Thoracic aorta (tissue), 2 donors: ENCODE measurements around the gene EGFLAM. TPM values are rescaled to one million over a fixed set of nuclear protein-coding genes. Genes with fewer than 3 reads are reported as not detected.

Experiments used
- ATAC-seq: fragments of 150-250 bp; one replicate; pipeline ENCODE4 v1.8.0; 2017; ENCODE audit warnings: low read depth; ENCODE audit not compliant: insufficient number of reproducible peaks, low FRiP score
- DNase-seq: peaks from one replicate; pipeline ENCODE4 v3.0.0-alpha.2; 2020; ENCODE audit warnings: low spot score
- H3K27ac ChIP-seq, 2 donors: fragments of 200-600 bp; sonication (generic); 1 replicate in 1 of 2; 2 replicates in 1 of 2; pipeline ENCODE4 v1.5.1; 2016; ENCODE audit warnings: mild to moderate bottlenecking in 2 of 2, moderate library complexity in 2 of 2
- H3K27me3 ChIP-seq: fragments of 200-600 bp; sonication (generic); replicated peaks from 2 replicates; pipeline ENCODE4 v1.6.0; 2016; ENCODE audit warnings: mild to moderate bottlenecking; ENCODE audit not compliant: insufficient read depth
- H3K36me3 ChIP-seq: fragments of 200-600 bp; sonication (generic); one replicate; pipeline ENCODE4 v1.5.1; 2016
- H3K4me1 ChIP-seq, 2 donors: fragments of 200-600 bp; sonication (generic); 1 replicate in 1 of 2; 2 replicates in 1 of 2; pipeline versions ENCODE4 v1.5.1 to v1.6.0; 2016; ENCODE audit warnings: low read depth in 2 of 2, mild to moderate bottlenecking in 1 of 2; ENCODE audit not compliant: control insufficient read depth in 1 of 2
- H3K4me3 ChIP-seq: fragments of 200-600 bp; sonication (generic); 2 replicates; pipeline ENCODE4 v1.5.1; 2016; ENCODE audit warnings: mild to moderate bottlenecking
- H3K9me3 ChIP-seq: fragments of 200-600 bp; sonication (generic); 2 replicates; pipeline ENCODE4 v1.5.1; 2016
- total RNA-seq, 2 donors: library from RNA; depleted of rRNA; stranded (reverse); fragments of >200 nt; gene quantifications; one replicate each; pipeline versions ENCODE4 v1.1.0 to v1.2.3, GENCODE V29; 2016
- TF ChIP-seq, protein P1 (sequence below): fragments of 200-600 bp; sonication (generic); IDR thresholded peaks from one replicate; pipeline ENCODE4 v1.5.1; 2019; ENCODE audit warnings: antibody characterized with exemption

EGFLAM gene
- total RNA-seq, 2 donors from 2014 or later, result 10.7 to 23.4 TPM

DNA sequence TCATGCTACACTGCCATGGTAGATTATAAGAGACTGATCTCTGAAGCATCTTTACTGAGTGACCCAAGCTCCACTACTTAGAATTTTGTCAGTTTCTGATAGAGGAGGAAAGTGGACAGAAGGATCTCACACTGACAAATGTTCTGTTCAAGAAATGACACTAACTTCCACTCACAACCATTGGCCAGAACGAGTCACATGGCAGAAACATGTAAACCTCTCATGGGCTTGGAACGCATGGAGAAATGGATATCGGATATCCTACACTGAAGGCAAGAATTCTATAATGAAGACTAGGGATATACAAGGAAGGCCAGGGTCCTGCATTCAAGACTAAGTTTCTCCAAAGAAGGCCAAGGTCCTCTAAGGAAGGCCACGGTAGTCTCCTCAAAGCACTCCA lies 31.1 kb downstream of the EGFLAM start:
- H3K9me3 ChIP-seq, result no peaks in the 10 kb centered on the region
- H3K4me3 ChIP-seq, result no peak overlapping the region
- no peaks in the 10 kb centered on the region for H3K36me3 ChIP-seq
- TF ChIP-seq, protein P1, sequence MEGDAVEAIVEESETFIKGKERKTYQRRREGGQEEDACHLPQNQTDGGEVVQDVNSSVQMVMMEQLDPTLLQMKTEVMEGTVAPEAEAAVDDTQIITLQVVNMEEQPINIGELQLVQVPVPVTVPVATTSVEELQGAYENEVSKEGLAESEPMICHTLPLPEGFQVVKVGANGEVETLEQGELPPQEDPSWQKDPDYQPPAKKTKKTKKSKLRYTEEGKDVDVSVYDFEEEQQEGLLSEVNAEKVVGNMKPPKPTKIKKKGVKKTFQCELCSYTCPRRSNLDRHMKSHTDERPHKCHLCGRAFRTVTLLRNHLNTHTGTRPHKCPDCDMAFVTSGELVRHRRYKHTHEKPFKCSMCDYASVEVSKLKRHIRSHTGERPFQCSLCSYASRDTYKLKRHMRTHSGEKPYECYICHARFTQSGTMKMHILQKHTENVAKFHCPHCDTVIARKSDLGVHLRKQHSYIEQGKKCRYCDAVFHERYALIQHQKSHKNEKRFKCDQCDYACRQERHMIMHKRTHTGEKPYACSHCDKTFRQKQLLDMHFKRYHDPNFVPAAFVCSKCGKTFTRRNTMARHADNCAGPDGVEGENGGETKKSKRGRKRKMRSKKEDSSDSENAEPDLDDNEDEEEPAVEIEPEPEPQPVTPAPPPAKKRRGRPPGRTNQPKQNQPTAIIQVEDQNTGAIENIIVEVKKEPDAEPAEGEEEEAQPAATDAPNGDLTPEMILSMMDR, result no peak
- no peaks in the 10 kb centered on the region for H3K27me3 ChIP-seq
- ATAC-seq, result no peak
- H3K27ac ChIP-seq, result no peak overlapping the region
- no peak for DNase-seq
- H3K4me1 ChIP-seq, result no peaks in the 10 kb centered on the region

DNA sequence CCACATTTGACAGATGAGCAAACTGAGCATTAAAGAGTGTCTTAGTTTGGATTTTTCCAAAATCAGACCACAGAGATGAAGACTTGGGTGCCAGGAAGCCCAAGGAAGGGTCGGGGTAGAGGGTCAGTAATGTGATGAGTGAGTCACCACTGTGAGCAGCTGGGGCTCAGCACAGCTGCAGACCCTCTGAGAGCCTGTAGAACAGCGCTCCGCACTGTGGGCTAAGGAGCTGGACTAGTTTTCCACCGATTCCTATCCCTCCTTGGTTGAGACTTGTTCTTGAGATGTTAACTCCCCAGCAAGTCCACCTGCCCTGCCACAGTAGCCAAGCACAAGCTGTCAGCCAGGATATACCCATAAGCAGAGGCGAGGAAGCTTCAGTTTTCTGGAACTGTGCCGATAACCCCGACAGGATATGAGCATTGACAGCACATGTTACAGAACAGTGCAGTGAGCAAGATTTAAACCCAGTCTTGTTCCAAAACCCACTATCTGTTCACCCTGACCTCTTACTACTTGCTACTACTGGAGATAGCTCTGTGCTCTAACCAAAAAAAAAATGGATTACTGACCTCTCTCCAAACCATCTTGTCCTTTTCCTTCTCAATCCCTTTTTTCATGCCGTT lies 31.8 kb downstream of the EGFLAM start:
- ATAC-seq (no peak), DNase-seq (no peak)
- no peaks in the 10 kb centered on the region for H3K9me3 ChIP-seq

DNA sequence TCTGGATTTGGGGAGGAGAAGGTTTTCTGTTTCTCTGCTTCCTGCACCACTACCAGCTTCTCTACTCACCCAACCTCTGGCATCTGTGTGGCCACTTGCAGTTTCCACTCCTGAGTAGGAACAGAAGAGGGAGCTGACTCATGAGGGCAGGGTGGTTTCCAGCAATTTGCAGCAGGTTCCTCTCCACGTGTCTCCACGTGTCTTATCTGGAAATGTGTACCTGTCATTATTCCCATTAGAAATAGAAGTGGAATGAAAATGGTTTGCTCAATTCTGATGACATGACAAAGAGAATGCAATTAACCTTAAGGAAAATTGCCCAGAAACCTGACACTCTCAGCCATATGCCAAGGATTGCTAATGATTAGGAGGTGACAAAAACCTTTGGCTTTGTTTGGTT lies 33.0 kb downstream of the EGFLAM start:
- H3K4me3 ChIP-seq, result no peak overlapping the region
- ATAC-seq (no peak), DNase-seq (no peak)
- no peaks in the 10 kb centered on the region for H3K9me3 ChIP-seq
- TF ChIP-seq, protein P1, result no peak
- H3K4me1 ChIP-seq, result no peaks in the 10 kb centered on the region
- no peak overlapping the region for H3K27ac ChIP-seq
- peaks cover 3% of the 10 kb centered on the region for H3K27me3 ChIP-seq
- H3K36me3 ChIP-seq, result no peaks in the 10 kb centered on the region

More for the DNA sequence above, 31.8 kb downstream of the EGFLAM start:
- Histone ChIP-seq H3K4me1 (no peaks in the 10 kb centered on the region), H3K27ac (no peak overlapping the region), H3K4me3 (no peak overlapping the region), H3K27me3 (no peaks in the 10 kb centered on the region), H3K36me3 (no peaks in the 10 kb centered on the region)
- TF ChIP-seq, protein P1, result no peak

DNA sequence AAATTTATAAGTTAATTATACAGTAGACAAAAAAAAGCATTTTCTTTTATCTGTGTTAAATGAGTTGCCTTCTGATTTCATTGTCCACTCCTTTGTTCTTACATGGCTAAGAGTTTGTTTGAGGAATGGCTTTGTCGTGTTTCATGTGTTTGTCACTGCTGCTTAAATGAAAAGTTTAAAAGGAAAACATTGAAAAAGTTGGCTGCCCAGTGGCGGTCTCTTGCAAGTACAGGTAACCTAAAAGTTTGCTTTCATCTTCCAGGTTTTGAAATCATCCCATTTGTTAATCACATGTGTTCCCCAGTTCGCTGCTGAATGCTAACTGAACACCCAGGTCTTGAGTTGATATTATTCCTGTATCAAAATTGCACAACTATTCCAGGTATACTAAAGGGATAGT lies 33.9 kb downstream of the EGFLAM start:
- TF ChIP-seq, protein P1, result no peak
- no peaks in the 10 kb centered on the region for H3K4me1 ChIP-seq
- no peak overlapping the region for H3K4me3 ChIP-seq
- ATAC-seq, result no peak
- no peak for DNase-seq
- H3K27me3 ChIP-seq, result peaks cover 3% of the 10 kb centered on the region
- no peaks in the 10 kb centered on the region for H3K36me3 ChIP-seq
- no peaks in the 10 kb centered on the region for H3K9me3 ChIP-seq
- no peak overlapping the region for H3K27ac ChIP-seq

DNA sequence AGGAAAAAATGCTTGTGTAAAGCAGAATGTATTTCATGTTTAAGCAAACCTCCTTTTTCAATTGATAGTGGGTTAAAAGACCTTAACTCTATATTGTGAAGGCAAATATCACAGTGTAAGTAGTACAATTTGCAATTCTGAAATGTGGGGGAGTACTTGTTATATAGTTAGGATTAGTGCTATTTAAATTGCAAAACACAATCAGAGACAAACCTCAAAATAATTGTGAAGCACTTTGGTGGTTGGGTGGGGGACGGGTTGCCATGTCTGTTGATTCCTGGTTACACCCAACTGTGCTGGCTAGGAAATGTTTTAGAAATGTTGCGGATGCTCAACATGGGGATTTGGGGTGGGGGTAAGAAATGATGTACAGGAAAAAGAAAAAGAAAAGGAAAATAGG lies 37.4 kb downstream of the EGFLAM start:
- TF ChIP-seq, protein P1, result no peak
- no peak overlapping the region for H3K4me3 ChIP-seq
- H3K27me3 ChIP-seq, result peaks cover 3% of the 10 kb centered on the region
- H3K27ac ChIP-seq, result no peak overlapping the region
- DNase-seq (no peak), ATAC-seq (no peak)
- no peaks in the 10 kb centered on the region for H3K9me3 ChIP-seq
- no peaks in the 10 kb centered on the region for H3K4me1 ChIP-seq
- no peaks in the 10 kb centered on the region for H3K36me3 ChIP-seq
